H1 (cell line): ENCODE results near the gene LBHD1.

ENCODE experiments used
- ATF3 ChIP-seq: IDR thresholded peaks from 2 replicates; pipeline ENCODE4 v1.6.1; 2011; ENCODE audit warnings: low read depth, mild to moderate bottlenecking, low read length; ENCODE audit not compliant: insufficient read depth
- BCL11A ChIP-seq, 2 experiments: IDR thresholded peaks; one replicate each; pipeline ENCODE4 v1.6.1; 2011; ENCODE audit warnings: low read depth in 2 of 2, low read length in 2 of 2, mild to moderate bottlenecking in 2 of 2
- CEBPB ChIP-seq: IDR thresholded peaks from 2 replicates; pipeline ENCODE4 v1.6.1; 2012; ENCODE audit warnings: low read depth, low read length
- CHD2 ChIP-seq: IDR thresholded peaks from 2 replicates; pipeline ENCODE4 v1.6.1; 2012; ENCODE audit warnings: low read length, improper control_type of control experiment
- CTCF ChIP-seq, 3 experiments: IDR thresholded peaks; 1 replicate in 2 of 3; 2 replicates in 1 of 3; pipeline versions ENCODE4 v1.5.1 to v1.6.1; 2011; ENCODE audit warnings: low read length in 3 of 3, mild to moderate bottlenecking in 3 of 3, inconsistent platforms in 2 of 3, low read depth in 1 of 3, moderate library complexity in 1 of 3; ENCODE audit not compliant: insufficient read depth in 1 of 3; ENCODE audit errors: control extremely low read depth in 1 of 3
- E2F6 ChIP-seq: IDR thresholded peaks from 2 replicates; pipeline ENCODE4 v1.6.1; 2012; ENCODE audit warnings: inconsistent platforms
- EZH2 ChIP-seq: fragments of 200-600 bp; sonication (generic); IDR thresholded peaks from 2 replicates; pipeline ENCODE4 v1.7.1; 2012; ENCODE audit warnings: low read depth, mild to moderate bottlenecking, moderate library complexity, low read length, inconsistent platforms; ENCODE audit not compliant: severe bottlenecking
- JUND ChIP-seq: IDR thresholded peaks from 2 replicates; pipeline ENCODE4 v1.6.1; 2011; ENCODE audit warnings: mild to moderate bottlenecking, improper control_type of control experiment, low read length
- RAD21 ChIP-seq, 2 experiments: IDR thresholded peaks in 1 of 2; conservative IDR thresholded peaks in 1 of 2; 2 replicates each; pipeline ENCODE4 v1.6.1; 2011; ENCODE audit warnings: low read depth in 2 of 2, low read length in 2 of 2, improper control_type of control experiment in 1 of 2, inconsistent platforms in 1 of 2, mild to moderate bottlenecking in 1 of 2, moderate library complexity in 1 of 2
- SIN3A ChIP-seq, 2 experiments: IDR thresholded peaks in 1 of 2; conservative IDR thresholded peaks in 1 of 2; 2 replicates each; pipeline ENCODE4 v1.6.1; 2011 to 2012; ENCODE audit warnings: low read length in 2 of 2, improper control_type of control experiment in 1 of 2, low read depth in 1 of 2, mild to moderate bottlenecking in 1 of 2
- TAF1 ChIP-seq: IDR thresholded peaks from 2 replicates; pipeline ENCODE4 v1.6.1; 2011; ENCODE audit warnings: mild to moderate bottlenecking, low read depth, low read length
- TF ChIP-seq, protein P1 (sequence below): IDR thresholded peaks from 2 replicates; pipeline ENCODE4 v1.6.1; 2012; ENCODE audit warnings: low read length, inconsistent platforms

GRCh38 chr11:62680825-62681240 lies 8.8 kb upstream of the LBHD1 start:
- no peak for TF ChIP-seq BCL11A (IDR thresholded peaks at IDR 0.05; ENCODE audit: low read depth in 2 of 2, low read length in 2 of 2)
- TF ChIP-seq CEBPB: no peak
- no peak for TF ChIP-seq EZH2
- peak in 1 of 3 experiments; percentile 45; a peak in 2 of 4 replicates for TF ChIP-seq CTCF (IDR thresholded peaks at IDR 0.05; ENCODE audit: control extremely low read depth in 1 of 3, insufficient read depth in 1 of 3, low read depth in 1 of 3, low read length in 3 of 3)
- TF ChIP-seq CHD2: no peak
- TF ChIP-seq JUND: no peak
- TF ChIP-seq RAD21 (IDR thresholded peaks at IDR 0.05 in 1 of 2, conservative IDR thresholded peaks at IDR 0.05 in 1 of 2; ENCODE audit: low read depth in 2 of 2, low read length in 2 of 2): peak; percentile 27 to 33; a peak in 2 of 4 replicates
- TF ChIP-seq SIN3A (conservative IDR thresholded peaks at IDR 0.05 in 1 of 2, IDR thresholded peaks at IDR 0.05 in 1 of 2; ENCODE audit: low read depth in 1 of 2, low read length in 2 of 2): no peak
- TF ChIP-seq TAF1: no peak
- TF ChIP-seq, protein P1, sequence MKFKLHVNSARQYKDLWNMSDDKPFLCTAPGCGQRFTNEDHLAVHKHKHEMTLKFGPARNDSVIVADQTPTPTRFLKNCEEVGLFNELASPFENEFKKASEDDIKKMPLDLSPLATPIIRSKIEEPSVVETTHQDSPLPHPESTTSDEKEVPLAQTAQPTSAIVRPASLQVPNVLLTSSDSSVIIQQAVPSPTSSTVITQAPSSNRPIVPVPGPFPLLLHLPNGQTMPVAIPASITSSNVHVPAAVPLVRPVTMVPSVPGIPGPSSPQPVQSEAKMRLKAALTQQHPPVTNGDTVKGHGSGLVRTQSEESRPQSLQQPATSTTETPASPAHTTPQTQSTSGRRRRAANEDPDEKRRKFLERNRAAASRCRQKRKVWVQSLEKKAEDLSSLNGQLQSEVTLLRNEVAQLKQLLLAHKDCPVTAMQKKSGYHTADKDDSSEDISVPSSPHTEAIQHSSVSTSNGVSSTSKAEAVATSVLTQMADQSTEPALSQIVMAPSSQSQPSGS: no peak
- no peak for TF ChIP-seq E2F6
- TF ChIP-seq ATF3: no peak
